ENCODE results near the gene DCC.

GRCh38 chr18:52812834-52813233, 472.8 kb downstream of the DCC start:
- TF ChIP-seq CTCF (IDR thresholded peaks at IDR 0.05) = no peak
- TF ChIP-seq EP300 (IDR thresholded peaks at IDR 0.05) = no peak

Data from tibial nerve (tissue), 4 donors.